NT2/D1 (cell line): ENCODE data around the gene NME7.

ENCODE experiments used
- DNase-seq: peaks from one replicate; pipeline ENCODE4 v3.0.0-alpha.2; 2011; ENCODE audit warnings: low read depth, low spot score
- H3K27me3 ChIP-seq: 2 replicates; pipeline ENCODE4 v1.6.0; 2011; ENCODE audit warnings: mild to moderate bottlenecking; ENCODE audit not compliant: insufficient read length, insufficient read depth
- H3K36me3 ChIP-seq: 2 replicates; pipeline ENCODE4 v1.6.1; 2011; ENCODE audit warnings: mild to moderate bottlenecking, low read length, mixed read lengths; ENCODE audit not compliant: insufficient read depth, insufficient read length
- H3K4me1 ChIP-seq: 2 replicates; pipeline ENCODE4 v1.5.1; 2011; ENCODE audit not compliant: insufficient read depth, insufficient read length
- H3K4me3 ChIP-seq: 2 replicates; pipeline ENCODE4 v1.5.1; 2011; ENCODE audit warnings: low read depth; ENCODE audit not compliant: insufficient read length
- H3K9ac ChIP-seq: 2 replicates; pipeline ENCODE4 v1.6.0; 2011; ENCODE audit warnings: low read depth; ENCODE audit not compliant: insufficient read length
- H3K9me3 ChIP-seq: 2 replicates; pipeline ENCODE4 v1.5.1; 2011; ENCODE audit warnings: mild to moderate bottlenecking, low read length; ENCODE audit not compliant: insufficient read depth
- SUZ12 ChIP-seq: IDR thresholded peaks from 2 replicates; pipeline ENCODE4 v1.6.1; 2011; ENCODE audit not compliant: insufficient read length, insufficient read depth; ENCODE audit errors: extremely low read depth
- YY1 ChIP-seq: IDR thresholded peaks from 2 replicates; pipeline ENCODE4 v1.6.1; 2011; ENCODE audit not compliant: insufficient read length, insufficient read depth
- ZNF274 ChIP-seq: IDR thresholded peaks from 2 replicates; pipeline ENCODE4 v1.6.1; 2011; ENCODE audit warnings: mild to moderate bottlenecking, low read depth, low read length

NME7 gene

DNA sequence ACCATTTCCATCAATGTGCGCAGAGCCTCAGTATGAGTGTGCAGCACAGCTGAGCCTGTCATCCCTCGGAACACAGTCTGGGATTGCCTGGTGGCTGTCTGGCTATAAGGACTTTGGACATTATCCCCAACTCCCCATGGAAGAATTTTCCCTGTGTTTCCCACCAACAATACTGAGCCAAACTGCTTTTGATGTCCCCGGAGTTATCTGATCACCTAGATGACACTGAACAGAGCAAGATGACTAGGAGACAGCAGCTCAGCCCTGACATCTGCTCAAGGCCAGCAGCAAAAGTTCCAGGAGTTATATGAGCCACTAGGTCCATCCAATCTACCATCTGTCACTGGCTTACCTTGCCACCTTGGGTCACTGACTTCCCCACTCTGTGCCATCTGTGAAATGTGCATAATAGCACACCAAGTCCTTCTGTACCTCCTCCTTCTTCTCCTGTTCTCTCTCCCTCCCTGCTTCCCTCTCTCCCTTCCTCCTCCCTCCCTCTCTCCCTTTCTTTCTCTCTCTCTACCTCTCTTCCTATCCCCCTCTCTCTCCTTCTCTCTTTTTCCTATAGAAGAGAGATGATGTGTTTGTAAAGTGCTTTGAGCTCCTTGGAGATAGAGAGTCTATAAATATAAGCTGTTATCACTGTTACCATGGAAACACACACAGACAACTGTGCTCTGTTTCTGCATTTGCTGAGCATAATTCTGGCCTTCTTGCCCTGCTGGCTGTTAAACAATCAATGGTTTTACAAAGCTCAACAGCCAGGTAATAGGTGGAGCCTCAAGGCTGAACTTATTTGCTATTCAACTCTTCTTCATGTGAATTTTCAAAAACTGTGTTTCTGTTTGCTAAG, 280.8 kb downstream of the NME7 start:
- Histone ChIP-seq H3K4me1 (no peaks in the 10 kb centered on the region), H3K4me3 (no peak overlapping the region), H3K9ac (no peak overlapping the region), H3K27me3 (no peaks in the 10 kb centered on the region), H3K36me3 (no peaks in the 10 kb centered on the region), H3K9me3 (no peaks in the 10 kb centered on the region)
- TF ChIP-seq SUZ12 (no peak), ZNF274 (no peak), YY1 (no peak)
- no peak for DNase-seq

DNA sequence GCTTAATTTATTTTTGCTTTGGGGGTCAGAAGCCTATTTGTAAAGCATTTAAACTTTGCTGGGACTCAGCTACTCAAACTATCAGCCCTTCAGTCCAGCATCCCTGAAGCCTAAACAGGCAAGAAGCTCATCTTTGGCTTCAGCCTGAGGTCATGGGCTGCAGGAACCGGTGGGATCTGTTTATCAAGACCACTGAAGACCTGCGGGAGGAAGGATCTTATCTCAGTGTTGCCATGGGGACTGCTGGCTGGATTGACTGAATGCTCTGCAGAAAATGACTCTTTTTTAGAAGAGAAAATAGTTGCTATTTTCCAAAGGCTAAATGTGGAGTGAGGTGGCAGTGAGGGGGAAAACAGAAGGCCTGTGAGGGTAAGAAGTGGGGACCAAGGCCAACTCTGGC, 281.7 kb downstream of the NME7 start:
- Histone ChIP-seq H3K4me1 (no peaks in the 10 kb centered on the region), H3K9ac (no peak overlapping the region), H3K27me3 (no peaks in the 10 kb centered on the region), H3K36me3 (no peaks in the 10 kb centered on the region), H3K4me3 (no peak overlapping the region), H3K9me3 (no peaks in the 10 kb centered on the region)
- DNase-seq: no peak
- TF ChIP-seq SUZ12 (no peak), ZNF274 (no peak), YY1 (no peak)
